Heart left ventricle (tissue), 16 donors: ENCODE measurements around the gene SCN5A. TPM values are rescaled to one million over a fixed set of nuclear protein-coding genes. Genes with fewer than 3 reads are reported as not detected.

Experiments used
- ATAC-seq, 4 donors: fragments of 200-7000 bp; cut with Tn5 transposase; one replicate each; pipeline ENCODE4 v1.9.1; 2020 to 2022; ENCODE audit warnings: moderate library complexity in 4 of 4, mild to moderate bottlenecking in 3 of 4, moderate number of reproducible peaks in 1 of 4
- DNase-seq, 5 donors: peaks; one replicate each; pipeline ENCODE4 v3.0.0-alpha.2; 2020
- H3K27ac ChIP-seq, 12 donors: fragments of 200-600 bp; sonication (generic) in 4 of 12; one replicate each; pipeline versions ENCODE4 v1.5.0 to v1.8.0; 2016 to 2022; ENCODE audit warnings: mild to moderate bottlenecking in 2 of 12
- H3K27me3 ChIP-seq, 9 donors: fragments of 200-600 bp; sonication (generic) in 2 of 9; one replicate each; pipeline versions ENCODE4 v1.5.1 to v1.8.0; 2016 to 2022; ENCODE audit warnings: mild to moderate bottlenecking in 3 of 9
- H3K36me3 ChIP-seq, 9 donors: fragments of 200-600 bp; sonication (generic) in 2 of 9; one replicate each; pipeline versions ENCODE4 v1.5.0 to v1.8.0; 2018 to 2022; ENCODE audit warnings: mild to moderate bottlenecking in 2 of 9
- H3K4me1 ChIP-seq, 12 donors: fragments of 200-600 bp; sonication (generic) in 4 of 12; one replicate each; pipeline versions ENCODE4 v1.5.0 to v1.8.0; 2016 to 2022; ENCODE audit warnings: mild to moderate bottlenecking in 3 of 12
- H3K4me3 ChIP-seq, 12 donors: fragments of 200-600 bp; sonication (generic) in 4 of 12; one replicate each; pipeline versions ENCODE4 v1.5.0 to v1.8.0; 2017 to 2022; ENCODE audit warnings: mild to moderate bottlenecking in 9 of 12, moderate library complexity in 4 of 12
- H3K9me3 ChIP-seq, 12 donors: fragments of 200-600 bp; sonication (generic) in 4 of 12; one replicate each; pipeline versions ENCODE4 v1.5.0 to v1.8.0; 2016 to 2022; ENCODE audit warnings: mild to moderate bottlenecking in 1 of 12
- CTCF ChIP-seq, 12 donors: fragments of 200-600 bp; sonication (generic) in 4 of 12; IDR thresholded peaks; one replicate each; pipeline versions ENCODE4 v1.5.0 to v1.8.0; 2018 to 2022; ENCODE audit warnings: antibody characterized with exemption in 12 of 12, mild to moderate bottlenecking in 5 of 12
- POLR2A ChIP-seq, 2 donors: fragments of 450-650 bp; IDR thresholded peaks; one replicate each; pipeline ENCODE4 v1.6.1; 2017; ENCODE audit warnings: antibody characterized with exemption in 2 of 2, mild to moderate bottlenecking in 2 of 2, moderate library complexity in 2 of 2
- WGBS, 4 donors: extraction: QIAGEN DNeasy Blood & Tissue Kit in 2 of 4; methylation state at CpG; one replicate each; pipeline versions ENCODE4 v1.1.5 to v1.1.7; 2013 to 2018; 5-methylcytosine and 5-hydroxymethylcytosine counted together
- intact Hi-C, 10 donors: fragments of 100-400 bp; cut with DNase I; formaldehyde crosslinking; loops; one replicate each; pipeline versions ENCODE4 v1.11.1 to v1.14.2; 2022
- polyA plus RNA-seq, 2 donors: library from polyadenylated mRNA; stranded (reverse); fragments of 200-250 nt; gene quantifications; one replicate each; pipeline ENCODE4 v1.2.3, GENCODE V29; 2013
- total RNA-seq, 9 donors: library from RNA; depleted of rRNA in 2 of 9; stranded (reverse); fragments of >200 nt in 2 of 9; fragmentation: NEBNext Ultra II Directional in 3 of 9; extraction: Animal tissue kit (Norgen Biotek cat#: 25700) in 3 of 9; gene quantifications; one replicate each; pipeline versions ENCODE4 v1.1.0 to v1.2.4, GENCODE V29; 2016 to 2023
- donor health status: ischemic (EF 13 %, LVEDD 7.1; RV severe dilation, severe dysfunction).
- donor health status: healthy with polysubstance abuse.
- donor health status: DM: no; HTN: yes; CAD: no.
- donor health status: DM: no; HTN: no; CAD: no.
- donor health status: ischemic (EF 25% LVEDD 6.9; RV normal size, moderate dysfunction).
- donor health status: ischemic (EF 25% LVEDD 5.7; RV mildly dilated, moderate dysfunction).
- donor health status: healthy.
- donor health status: DM: yes; HTN: yes; CAD: no.
- donor health status: ischemic (EF 35%, LVEDD 5.7; RV mildly dilated, moderate dysfunction).
- donor health status: nonischemic (EF 11% LVEDD 7.7; RV severe dilation, severe dysfunction).
- donor health status: DM: yes; HTN: yes; CAD: no.
- donor health status: PGD.
- donor health status: ischemic (EF 29% LVEDD 5.4; RV normal size, mild dysfunction).
- donor health status: nonischemic (EF 23%, LVEDD 6.1; RV moderate dilation, normal function).

SCN5A gene
- total and polyA plus RNA-seq, 11 donors: 88.4 to 242 (median 173) TPM

- ATAC-seq (peak in 2 of 4 donors; percentile 4 to 16), DNase-seq (peak in 1 of 5 donors; percentile 4)
- Histone ChIP-seq H3K36me3 (peaks cover 0 to 94% (median 11%) of the 10 kb centered on the region in 9 donors), H3K4me3 (no peak overlapping the region), H3K9me3 (no peaks in the 10 kb centered on the region), H3K27me3 (no peaks in the 10 kb centered on the region), H3K4me1 (peaks cover 0 to 7% (median 0%) of the 10 kb centered on the region in 12 donors), H3K27ac (peak overlapping the region in 2 of 12 donors; percentile 13 to 19)
- WGBS, 4 donors: 72 to 76% (median 73%) methylated on average over 7 of the region's 7 CpGs
- intact Hi-C loops: no loop called here
- no peak for TF ChIP-seq POLR2A (IDR thresholded peaks at IDR 0.05)
- TF ChIP-seq CTCF (IDR thresholded peaks at IDR 0.05): no peak
Measured at GRCh38 chr3:38560996-38561717, 88.3 kb downstream of the SCN5A start.

GRCh38 chr3:38560284-38560683 is 89.2 kb downstream of the SCN5A start:
- ATAC-seq (no peak), DNase-seq (peak in 1 of 5 donors; percentile 12)
- H3K27me3 ChIP-seq: no peaks in the 10 kb centered on the region
- no peaks in the 10 kb centered on the region for H3K9me3 ChIP-seq
- no peak overlapping the region for H3K4me3 ChIP-seq
- intact Hi-C loops: no loop called here
- H3K36me3 ChIP-seq: peaks cover 0 to 94% (median 11%) of the 10 kb centered on the region in 9 donors
- H3K27ac ChIP-seq: no peak overlapping the region
- H3K4me1 ChIP-seq: peaks cover 0 to 7% (median 0%) of the 10 kb centered on the region in 12 donors
- WGBS, 4 donors: 91 to 96% (median 93%) methylated on average over 6 of the region's 6 CpGs
- TF ChIP-seq CTCF (IDR thresholded peaks at IDR 0.05): peak in 2 of 12 donors; percentile 12 to 30
- no peak for TF ChIP-seq POLR2A (IDR thresholded peaks at IDR 0.05)

GRCh38 chr3:38558864-38559263 is 90.6 kb downstream of the SCN5A start:
- intact Hi-C loops: no loop called here
- no peaks in the 10 kb centered on the region for H3K27me3 ChIP-seq
- WGBS, 4 donors: 63 to 88% (median 84%) methylated on average over 1 of the region's 1 CpG
- H3K4me1 ChIP-seq: peaks cover 0 to 7% (median 0%) of the 10 kb centered on the region in 12 donors
- TF ChIP-seq POLR2A (IDR thresholded peaks at IDR 0.05) (no peak), CTCF (IDR thresholded peaks at IDR 0.05) (no peak)
- ATAC-seq (no peak), DNase-seq (peak in 1 of 5 donors; percentile 0)
- H3K4me3 ChIP-seq: no peak overlapping the region
- H3K36me3 ChIP-seq: peaks cover 0 to 93% (median 14%) of the 10 kb centered on the region in 9 donors
- no peak overlapping the region for H3K27ac ChIP-seq
- peaks cover 0 to 3% (median 0%) of the 10 kb centered on the region in 12 donors for H3K9me3 ChIP-seq

GRCh38 chr3:38556640-38557358 is 92.7 kb downstream of the SCN5A start:
- Histone ChIP-seq H3K27ac (peak overlapping the region in 1 of 12 donors; percentile 28), H3K27me3 (no peaks in the 10 kb centered on the region), H3K4me1 (peaks cover 0 to 6% (median 0%) of the 10 kb centered on the region in 12 donors), H3K9me3 (peaks cover 0 to 3% (median 0%) of the 10 kb centered on the region in 12 donors), H3K4me3 (no peak overlapping the region), H3K36me3 (peaks cover 0 to 92% (median 18%) of the 10 kb centered on the region in 9 donors)
- DNase-seq (peak in 2 of 5 donors; percentile 3 to 17), ATAC-seq (peak in 3 of 4 donors; percentile 27 to 55 (median 38))
- TF ChIP-seq POLR2A (IDR thresholded peaks at IDR 0.05) (no peak), CTCF (IDR thresholded peaks at IDR 0.05) (no peak)
- intact Hi-C loops: no loop called here
- 51 to 74% (median 60%) methylated on average over 3 to 4 of the region's 4 CpGs for WGBS, 4 donors
